ENCODE measurements around the gene H6PD.

- no peak for TF ChIP-seq POLR2A (IDR thresholded peaks at IDR 0.05)
- TF ChIP-seq CTCF (IDR thresholded peaks at IDR 0.05 in 4 of 5, conservative IDR thresholded peaks at IDR 0.05 in 1 of 5), result no peak
Measured at GRCh38 chr1:9243066-9243739, 8.6 kb downstream of the H6PD start.

All from gastrocnemius medialis (tissue), 4 donors.